22Rv1 (cell line): ENCODE data around the gene GID8.

Experiments
- CTCF ChIP-seq: fragments of 450-650 bp; IDR thresholded peaks from 2 replicates; pipeline ENCODE4 v1.5.1; 2017; ENCODE audit warnings: mild to moderate bottlenecking
- ZFX ChIP-seq: fragments of 450-650 bp; IDR thresholded peaks from 2 replicates; pipeline ENCODE4 v1.6.1; 2017; ENCODE audit warnings: antibody characterized with exemption, borderline replicate concordance

DNA sequence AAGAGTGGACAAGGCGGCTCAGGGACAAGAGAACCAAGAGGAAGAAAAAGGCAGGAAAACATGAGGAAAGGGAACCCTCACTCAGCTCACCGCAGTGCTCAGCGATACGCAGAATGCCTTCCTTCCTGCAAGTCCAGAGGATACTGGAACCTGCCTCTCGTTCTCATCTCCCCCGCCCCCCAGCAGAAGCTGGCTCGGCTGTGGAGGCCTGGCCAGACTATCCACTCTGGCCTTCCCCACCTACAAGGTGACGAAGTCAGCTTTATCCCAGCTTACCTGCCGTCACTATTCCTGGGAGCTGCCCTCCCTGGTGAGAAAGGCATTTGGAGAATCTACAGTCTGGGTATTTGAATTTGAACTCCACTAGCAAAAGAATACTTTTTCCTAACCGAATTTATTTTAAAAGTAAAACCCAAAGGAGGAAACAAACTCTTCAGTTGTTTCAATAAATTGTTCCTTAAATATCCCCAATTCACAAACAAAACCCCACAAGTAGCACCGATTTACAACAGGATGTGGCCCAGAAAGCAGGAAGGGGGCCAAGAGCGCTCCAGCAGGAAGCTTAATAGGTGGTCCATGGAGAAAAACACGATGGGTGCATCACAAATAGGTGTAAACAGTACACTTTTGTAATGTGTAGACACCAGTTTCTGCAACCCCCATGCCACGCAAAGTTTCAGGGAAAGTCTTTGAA is 9.6 kb upstream of the GID8 start:
- TF ChIP-seq CTCF (no peak), ZFX (no peak)
